Neural cell (in vitro differentiated cells): ENCODE measurements around the gene TRIM29.

Experiments
- EP300 ChIP-seq: fragments of 450-650 bp; conservative IDR thresholded peaks from 2 replicates; pipeline ENCODE4 v1.6.1; 2014; ENCODE audit warnings: antibody characterized with exemption, mild to moderate bottlenecking, moderate library complexity; ENCODE audit not compliant: poor library complexity, severe bottlenecking
- EZH2 ChIP-seq: fragments of 200-600, 300-800 bp; shearing (Covaris generic), sonication (generic); IDR thresholded peaks from 2 replicates; pipeline ENCODE4 v1.6.1; 2014; ENCODE audit warnings: antibody characterized with exemption, low read length, borderline replicate concordance, mild to moderate bottlenecking; ENCODE audit not compliant: insufficient read depth, poor library complexity, severe bottlenecking
- POLR2AphosphoS5 ChIP-seq: IDR thresholded peaks from 2 replicates; pipeline ENCODE4 v1.6.1; 2012
- RAD21 ChIP-seq: fragments of 450-650 bp; conservative IDR thresholded peaks from 2 replicates; pipeline ENCODE4 v1.6.1; 2014; ENCODE audit warnings: antibody characterized with exemption, mild to moderate bottlenecking, moderate library complexity
- SMC3 ChIP-seq: fragments of 450-650 bp; conservative IDR thresholded peaks from 2 replicates; pipeline ENCODE4 v1.6.1; 2014; ENCODE audit warnings: antibody characterized with exemption, mild to moderate bottlenecking, moderate library complexity; ENCODE audit not compliant: poor library complexity
- TAF1 ChIP-seq: IDR thresholded peaks from 2 replicates; pipeline ENCODE4 v1.6.1; 2012; ENCODE audit warnings: low read depth
- TF ChIP-seq, protein P1 (sequence below): fragments of 450-650 bp; IDR thresholded peaks from 2 replicates; pipeline ENCODE4 v1.5.1; 2014; ENCODE audit warnings: antibody characterized with exemption, mild to moderate bottlenecking, moderate library complexity; ENCODE audit not compliant: poor library complexity, severe bottlenecking
- TF ChIP-seq, protein P2 (sequence below): IDR thresholded peaks from 2 replicates; pipeline ENCODE4 v1.6.1; 2012; ENCODE audit warnings: borderline replicate concordance

DNA sequence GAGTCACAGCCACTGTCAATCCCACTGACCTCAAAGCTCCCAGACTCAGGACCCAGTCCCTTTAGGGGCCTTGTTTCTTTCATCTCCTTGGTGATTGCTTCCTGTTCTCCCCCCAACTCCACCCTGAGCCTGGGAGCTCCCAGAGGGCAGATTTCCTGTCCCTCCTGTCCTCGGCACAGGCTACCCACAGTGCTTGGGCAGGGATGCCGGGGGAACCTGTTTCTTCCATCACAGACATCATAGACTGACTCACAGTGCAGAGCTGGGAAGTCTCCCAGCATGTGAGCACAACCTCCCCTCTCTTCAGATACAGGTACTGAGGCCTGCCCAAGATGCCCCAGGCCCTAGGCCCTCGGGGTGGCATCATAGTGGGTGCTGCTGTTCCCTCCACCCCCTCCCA, 16.6 kb downstream of the TRIM29 start:
- TF ChIP-seq EP300 (no peak), EZH2 (no peak), SMC3 (no peak), RAD21 (no peak), TAF1 (no peak), POLR2AphosphoS5 (no peak)
- TF ChIP-seq, protein P1, sequence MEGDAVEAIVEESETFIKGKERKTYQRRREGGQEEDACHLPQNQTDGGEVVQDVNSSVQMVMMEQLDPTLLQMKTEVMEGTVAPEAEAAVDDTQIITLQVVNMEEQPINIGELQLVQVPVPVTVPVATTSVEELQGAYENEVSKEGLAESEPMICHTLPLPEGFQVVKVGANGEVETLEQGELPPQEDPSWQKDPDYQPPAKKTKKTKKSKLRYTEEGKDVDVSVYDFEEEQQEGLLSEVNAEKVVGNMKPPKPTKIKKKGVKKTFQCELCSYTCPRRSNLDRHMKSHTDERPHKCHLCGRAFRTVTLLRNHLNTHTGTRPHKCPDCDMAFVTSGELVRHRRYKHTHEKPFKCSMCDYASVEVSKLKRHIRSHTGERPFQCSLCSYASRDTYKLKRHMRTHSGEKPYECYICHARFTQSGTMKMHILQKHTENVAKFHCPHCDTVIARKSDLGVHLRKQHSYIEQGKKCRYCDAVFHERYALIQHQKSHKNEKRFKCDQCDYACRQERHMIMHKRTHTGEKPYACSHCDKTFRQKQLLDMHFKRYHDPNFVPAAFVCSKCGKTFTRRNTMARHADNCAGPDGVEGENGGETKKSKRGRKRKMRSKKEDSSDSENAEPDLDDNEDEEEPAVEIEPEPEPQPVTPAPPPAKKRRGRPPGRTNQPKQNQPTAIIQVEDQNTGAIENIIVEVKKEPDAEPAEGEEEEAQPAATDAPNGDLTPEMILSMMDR, result no peak
- TF ChIP-seq, protein P2, sequence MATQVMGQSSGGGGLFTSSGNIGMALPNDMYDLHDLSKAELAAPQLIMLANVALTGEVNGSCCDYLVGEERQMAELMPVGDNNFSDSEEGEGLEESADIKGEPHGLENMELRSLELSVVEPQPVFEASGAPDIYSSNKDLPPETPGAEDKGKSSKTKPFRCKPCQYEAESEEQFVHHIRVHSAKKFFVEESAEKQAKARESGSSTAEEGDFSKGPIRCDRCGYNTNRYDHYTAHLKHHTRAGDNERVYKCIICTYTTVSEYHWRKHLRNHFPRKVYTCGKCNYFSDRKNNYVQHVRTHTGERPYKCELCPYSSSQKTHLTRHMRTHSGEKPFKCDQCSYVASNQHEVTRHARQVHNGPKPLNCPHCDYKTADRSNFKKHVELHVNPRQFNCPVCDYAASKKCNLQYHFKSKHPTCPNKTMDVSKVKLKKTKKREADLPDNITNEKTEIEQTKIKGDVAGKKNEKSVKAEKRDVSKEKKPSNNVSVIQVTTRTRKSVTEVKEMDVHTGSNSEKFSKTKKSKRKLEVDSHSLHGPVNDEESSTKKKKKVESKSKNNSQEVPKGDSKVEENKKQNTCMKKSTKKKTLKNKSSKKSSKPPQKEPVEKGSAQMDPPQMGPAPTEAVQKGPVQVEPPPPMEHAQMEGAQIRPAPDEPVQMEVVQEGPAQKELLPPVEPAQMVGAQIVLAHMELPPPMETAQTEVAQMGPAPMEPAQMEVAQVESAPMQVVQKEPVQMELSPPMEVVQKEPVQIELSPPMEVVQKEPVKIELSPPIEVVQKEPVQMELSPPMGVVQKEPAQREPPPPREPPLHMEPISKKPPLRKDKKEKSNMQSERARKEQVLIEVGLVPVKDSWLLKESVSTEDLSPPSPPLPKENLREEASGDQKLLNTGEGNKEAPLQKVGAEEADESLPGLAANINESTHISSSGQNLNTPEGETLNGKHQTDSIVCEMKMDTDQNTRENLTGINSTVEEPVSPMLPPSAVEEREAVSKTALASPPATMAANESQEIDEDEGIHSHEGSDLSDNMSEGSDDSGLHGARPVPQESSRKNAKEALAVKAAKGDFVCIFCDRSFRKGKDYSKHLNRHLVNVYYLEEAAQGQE, result no peak
